ENCODE results near the gene DTX4.

The DTX4 gene

GRCh38 chr11:59226396-59226795, 54.5 kb downstream of the DTX4 start:
- WGBS, 2 experiments = 79 to 86% methylated on average over 2 of the region's 2 CpGs
- Histone ChIP-seq H3K27ac (ENCODE audit: insufficient read depth, low read depth, low read length, poor library complexity, severe bottlenecking) (no peak overlapping the region), H3K27me3 (ENCODE audit: control insufficient read depth, insufficient read depth, low read length, poor library complexity, severe bottlenecking) (no peaks in the 10 kb centered on the region), H3K9me3 (ENCODE audit: control insufficient read depth, low read length) (peaks cover 2% of the 10 kb centered on the region), H3K36me3 (ENCODE audit: control insufficient read depth, insufficient read depth, low read length) (no peaks in the 10 kb centered on the region), H3K4me3 (ENCODE audit: insufficient read depth, low read depth, low read length) (no peak overlapping the region), H3K4me1 (ENCODE audit: control insufficient read depth, insufficient read depth, low read length) (no peaks in the 10 kb centered on the region)

DNA sequence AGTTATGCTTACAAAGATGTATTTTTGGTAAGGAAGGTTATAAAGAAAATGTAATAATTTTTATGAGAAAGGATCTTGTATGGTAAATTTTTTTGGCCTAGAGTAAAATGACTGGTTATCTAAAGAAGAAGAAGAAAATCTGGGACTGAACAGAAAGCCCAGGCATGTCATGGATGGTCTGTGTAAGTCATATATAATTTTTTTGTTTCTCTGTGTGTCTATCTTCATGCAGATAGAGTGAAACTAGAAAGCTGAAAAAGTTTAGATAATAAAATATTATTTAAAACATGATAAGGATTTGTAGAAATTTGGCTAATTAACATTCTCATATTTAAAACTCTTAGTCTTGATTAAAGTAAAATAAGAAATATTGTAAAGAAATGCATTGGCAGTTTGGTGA, 68.4 kb downstream of the DTX4 start:
- Histone ChIP-seq H3K27ac (ENCODE audit: insufficient read depth, low read depth, low read length, poor library complexity, severe bottlenecking) (no peak overlapping the region), H3K27me3 (ENCODE audit: control insufficient read depth, insufficient read depth, low read length, poor library complexity, severe bottlenecking) (no peaks in the 10 kb centered on the region), H3K4me3 (ENCODE audit: insufficient read depth, low read depth, low read length) (no peak overlapping the region), H3K36me3 (ENCODE audit: control insufficient read depth, insufficient read depth, low read length) (no peaks in the 10 kb centered on the region), H3K9me3 (ENCODE audit: control insufficient read depth, low read length) (no peaks in the 10 kb centered on the region), H3K4me1 (ENCODE audit: control insufficient read depth, insufficient read depth, low read length) (no peaks in the 10 kb centered on the region)

GRCh38 chr11:59243633-59244032, 71.7 kb downstream of the DTX4 start:
- no peak overlapping the region for H3K27ac ChIP-seq (ENCODE audit: insufficient read depth, low read depth, low read length, poor library complexity, severe bottlenecking)
- no peaks in the 10 kb centered on the region for H3K4me1 ChIP-seq (ENCODE audit: control insufficient read depth, insufficient read depth, low read length)
- H3K4me3 ChIP-seq (ENCODE audit: insufficient read depth, low read depth, low read length) = no peak overlapping the region
- no peaks in the 10 kb centered on the region for H3K9me3 ChIP-seq (ENCODE audit: control insufficient read depth, low read length)
- no peaks in the 10 kb centered on the region for H3K36me3 ChIP-seq (ENCODE audit: control insufficient read depth, insufficient read depth, low read length)
- 69 to 84% methylated on average over 1 of the region's 1 CpG for WGBS, 2 experiments
- H3K27me3 ChIP-seq (ENCODE audit: control insufficient read depth, insufficient read depth, low read length, poor library complexity, severe bottlenecking) = no peaks in the 10 kb centered on the region

DNA sequence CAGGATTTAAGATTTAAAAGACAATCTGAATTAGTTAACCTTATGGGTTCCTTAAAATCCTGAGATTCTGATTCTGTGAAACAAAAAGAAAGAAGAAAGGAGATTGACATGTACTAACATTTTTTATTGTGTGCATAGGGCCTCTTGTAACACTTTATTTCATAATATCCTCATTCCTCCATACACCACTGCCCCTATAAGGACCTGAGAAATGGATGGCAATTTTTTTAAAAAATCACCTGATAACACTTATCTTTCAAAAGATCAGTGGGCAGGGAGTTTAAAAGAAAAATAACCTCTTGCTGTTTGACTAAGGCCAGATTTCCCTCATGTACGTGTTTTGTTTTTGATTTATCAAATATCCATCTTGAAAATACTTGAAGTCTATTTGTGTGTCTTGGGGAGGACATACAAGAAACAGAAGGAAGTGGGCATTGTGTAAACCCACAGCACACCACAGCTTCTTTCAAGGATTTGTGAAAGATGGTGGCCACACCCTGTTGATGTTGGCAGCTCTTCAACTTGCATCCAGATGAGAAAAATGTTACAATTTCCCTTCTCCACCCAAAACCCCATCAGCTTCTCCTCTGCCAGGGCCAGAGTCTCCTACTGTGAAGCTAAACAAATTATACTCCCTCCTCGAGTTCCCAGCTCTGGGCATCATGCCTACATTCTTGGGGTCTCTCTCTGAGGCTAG, 75.7 kb downstream of the DTX4 start:
- Histone ChIP-seq H3K9me3 (ENCODE audit: control insufficient read depth, low read length) (no peaks in the 10 kb centered on the region), H3K27ac (ENCODE audit: insufficient read depth, low read depth, low read length, poor library complexity, severe bottlenecking) (no peak overlapping the region), H3K4me1 (ENCODE audit: control insufficient read depth, insufficient read depth, low read length) (no peaks in the 10 kb centered on the region), H3K27me3 (ENCODE audit: control insufficient read depth, insufficient read depth, low read length, poor library complexity, severe bottlenecking) (no peaks in the 10 kb centered on the region), H3K36me3 (ENCODE audit: control insufficient read depth, insufficient read depth, low read length) (no peaks in the 10 kb centered on the region), H3K4me3 (ENCODE audit: insufficient read depth, low read depth, low read length) (no peak overlapping the region)
- 73% methylated on average over 2 of the region's 2 CpGs; no CpG with 5 or more reads in 1 of the 2 experiments for WGBS, 2 experiments

- 91 to 94% methylated on average over 7 of the region's 7 CpGs for WGBS, 2 experiments
- H3K27me3 ChIP-seq (ENCODE audit: control insufficient read depth, insufficient read depth, low read length, poor library complexity, severe bottlenecking) = no peaks in the 10 kb centered on the region
- no peaks in the 10 kb centered on the region for H3K36me3 ChIP-seq (ENCODE audit: control insufficient read depth, insufficient read depth, low read length)
- H3K9me3 ChIP-seq (ENCODE audit: control insufficient read depth, low read length) = no peaks in the 10 kb centered on the region
- no peak overlapping the region for H3K4me3 ChIP-seq (ENCODE audit: insufficient read depth, low read depth, low read length)
- no peaks in the 10 kb centered on the region for H3K4me1 ChIP-seq (ENCODE audit: control insufficient read depth, insufficient read depth, low read length)
- H3K27ac ChIP-seq (ENCODE audit: insufficient read depth, low read depth, low read length, poor library complexity, severe bottlenecking) = no peak overlapping the region
Measured at GRCh38 chr11:59249535-59249934, 77.6 kb downstream of the DTX4 start.

GRCh38 chr11:59253001-59253400, 81.1 kb downstream of the DTX4 start:
- Histone ChIP-seq H3K4me3 (ENCODE audit: insufficient read depth, low read depth, low read length) (no peak overlapping the region), H3K27ac (ENCODE audit: insufficient read depth, low read depth, low read length, poor library complexity, severe bottlenecking) (no peak overlapping the region), H3K27me3 (ENCODE audit: control insufficient read depth, insufficient read depth, low read length, poor library complexity, severe bottlenecking) (no peaks in the 10 kb centered on the region), H3K4me1 (ENCODE audit: control insufficient read depth, insufficient read depth, low read length) (no peaks in the 10 kb centered on the region), H3K36me3 (ENCODE audit: control insufficient read depth, insufficient read depth, low read length) (no peaks in the 10 kb centered on the region), H3K9me3 (ENCODE audit: control insufficient read depth, low read length) (no peaks in the 10 kb centered on the region)
- 93 to 97% methylated on average over 2 of the region's 2 CpGs for WGBS, 2 experiments

GRCh38 chr11:59254286-59254685, 82.4 kb downstream of the DTX4 start:
- Histone ChIP-seq H3K27me3 (ENCODE audit: control insufficient read depth, insufficient read depth, low read length, poor library complexity, severe bottlenecking) (no peaks in the 10 kb centered on the region), H3K4me1 (ENCODE audit: control insufficient read depth, insufficient read depth, low read length) (no peaks in the 10 kb centered on the region), H3K36me3 (ENCODE audit: control insufficient read depth, insufficient read depth, low read length) (no peaks in the 10 kb centered on the region), H3K27ac (ENCODE audit: insufficient read depth, low read depth, low read length, poor library complexity, severe bottlenecking) (no peak overlapping the region), H3K9me3 (ENCODE audit: control insufficient read depth, low read length) (no peaks in the 10 kb centered on the region), H3K4me3 (ENCODE audit: insufficient read depth, low read depth, low read length) (no peak overlapping the region)

- no peaks in the 10 kb centered on the region for H3K9me3 ChIP-seq (ENCODE audit: control insufficient read depth, low read length)
- H3K4me1 ChIP-seq (ENCODE audit: control insufficient read depth, insufficient read depth, low read length) = no peaks in the 10 kb centered on the region
- WGBS, 2 experiments = 73 to 75% methylated on average over 8 of the region's 8 CpGs
- no peak overlapping the region for H3K27ac ChIP-seq (ENCODE audit: insufficient read depth, low read depth, low read length, poor library complexity, severe bottlenecking)
- H3K4me3 ChIP-seq (ENCODE audit: insufficient read depth, low read depth, low read length) = no peak overlapping the region
- H3K27me3 ChIP-seq (ENCODE audit: control insufficient read depth, insufficient read depth, low read length, poor library complexity, severe bottlenecking) = no peaks in the 10 kb centered on the region
- H3K36me3 ChIP-seq (ENCODE audit: control insufficient read depth, insufficient read depth, low read length) = no peaks in the 10 kb centered on the region
Measured at GRCh38 chr11:59255281-59255680, 83.3 kb downstream of the DTX4 start.
